Measurements from ENCODE around the gene SNX5.
A peak's percentile ranks its signal among the peaks of the same experiment; 100 is the strongest.

SNX5 gene

GRCh38 chr20:17968366-17969277 is at the start of gene SNX5, which contains the start of gene MGME1:
Gene SNX5 (minus strand): TSS chr20:17968794. CDS start chr20:17968425, 369 bp downstream.
Gene MGME1 (plus strand): TSS chr20:17969018. CDS start chr20:17969860, 842 bp downstream.
- DNase-seq (ENCODE audit: low read depth in 2 of 2) = peak; percentile 98

GRCh38 chr20:18018100-18018499 is 49.5 kb upstream of the SNX5 start:
- DNase-seq (ENCODE audit: low read depth in 2 of 2) = no peak

- no peak for DNase-seq (ENCODE audit: low read depth in 2 of 2)
Observed at GRCh38 chr20:18016772-18017171, 48.2 kb upstream of the SNX5 start.

DNA sequence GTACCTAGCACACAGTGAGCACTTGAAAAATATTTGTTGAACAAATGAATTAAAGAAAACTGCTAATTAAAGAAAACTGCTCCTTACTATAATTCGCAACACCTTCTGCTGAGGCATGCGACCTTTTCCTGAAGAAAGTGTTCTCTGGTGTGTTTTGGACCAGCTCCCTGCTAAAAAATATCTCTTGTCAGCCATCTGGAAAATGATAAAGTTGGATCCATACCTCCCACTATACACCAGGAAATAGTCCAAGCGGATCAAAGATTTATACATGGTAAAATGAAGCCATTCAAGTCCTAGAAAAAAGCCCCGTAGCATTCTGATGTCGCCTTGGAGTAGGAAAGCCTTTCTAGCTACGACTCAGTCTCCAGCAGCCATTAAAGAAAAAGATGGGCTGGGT is 45.8 kb upstream of the SNX5 start:
- DNase-seq (ENCODE audit: low read depth in 2 of 2) = no peak

GRCh38 chr20:18012901-18013300 is 44.3 kb upstream of the SNX5 start:
- DNase-seq (ENCODE audit: low read depth in 2 of 2) = no peak

GRCh38 chr20:18011951-18012645 is 43.5 kb upstream of the SNX5 start:
- no peak for DNase-seq (ENCODE audit: low read depth in 2 of 2)

GRCh38 chr20:18011482-18011881 is 42.9 kb upstream of the SNX5 start:
- no peak for DNase-seq (ENCODE audit: low read depth in 2 of 2)

- no peak for DNase-seq (ENCODE audit: low read depth in 2 of 2)
Observed at GRCh38 chr20:18009116-18009515, 40.5 kb upstream of the SNX5 start.

- no peak for DNase-seq (ENCODE audit: low read depth in 2 of 2)
Observed at GRCh38 chr20:18007534-18008292, 39.1 kb upstream of the SNX5 start.

GRCh38 chr20:18006684-18007083 is 38.1 kb upstream of the SNX5 start:
- DNase-seq (ENCODE audit: low read depth in 2 of 2) = no peak

DNA sequence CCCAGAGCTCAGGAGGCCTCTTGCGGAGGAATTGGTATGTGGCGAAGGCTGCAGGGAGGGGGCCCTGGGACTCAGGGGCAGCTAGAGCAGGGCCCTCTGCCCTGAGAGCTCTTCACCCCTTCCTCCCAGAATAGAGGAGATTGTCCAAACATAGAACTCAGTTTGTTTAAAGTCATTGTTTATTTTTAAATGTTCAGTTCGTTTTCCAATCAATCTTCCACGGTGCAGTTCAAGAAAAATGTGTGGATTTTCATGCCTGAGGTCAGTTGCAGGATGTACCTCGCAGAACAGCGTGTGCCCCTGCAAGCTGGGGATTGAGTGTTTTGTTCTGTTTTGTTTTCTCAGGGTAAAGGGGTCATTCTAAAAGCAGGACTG is 37.4 kb upstream of the SNX5 start:
- DNase-seq (ENCODE audit: low read depth in 2 of 2) = no peak

GRCh38 chr20:18005170-18005989 is 36.8 kb upstream of the SNX5 start:
- DNase-seq (ENCODE audit: low read depth in 2 of 2) = no peak

DNA sequence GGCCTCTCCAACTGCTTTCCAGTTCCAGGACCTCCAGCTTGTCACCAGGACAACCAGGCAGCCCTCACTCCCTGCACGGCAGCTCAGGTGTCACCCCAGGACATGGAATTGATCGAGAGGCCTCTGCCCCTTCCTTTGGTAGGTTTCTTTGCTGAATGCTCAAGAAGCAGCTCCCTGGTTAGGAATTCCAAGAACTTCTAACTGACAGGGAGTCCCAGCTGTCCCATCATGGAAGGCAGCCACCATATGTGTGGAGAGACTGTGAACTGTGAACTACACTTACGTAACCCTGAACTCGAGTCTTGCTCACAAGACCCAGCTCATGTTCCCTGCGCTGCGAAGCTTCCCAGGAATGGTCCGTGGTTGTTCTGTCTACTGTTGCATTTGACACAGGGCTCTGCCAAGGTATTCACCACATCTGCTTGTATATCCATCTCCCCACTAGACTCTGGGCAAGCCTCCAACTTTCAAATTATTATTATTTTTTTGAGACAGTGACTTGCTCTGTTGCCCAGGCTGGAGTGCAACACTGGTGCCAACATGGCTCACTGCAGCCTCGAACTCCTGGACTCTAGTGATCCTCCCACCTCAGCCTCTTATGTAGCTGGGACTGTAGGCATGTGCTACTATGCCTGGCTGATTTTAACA is 35.9 kb upstream of the SNX5 start:
- no peak for DNase-seq (ENCODE audit: low read depth in 2 of 2)

DNA sequence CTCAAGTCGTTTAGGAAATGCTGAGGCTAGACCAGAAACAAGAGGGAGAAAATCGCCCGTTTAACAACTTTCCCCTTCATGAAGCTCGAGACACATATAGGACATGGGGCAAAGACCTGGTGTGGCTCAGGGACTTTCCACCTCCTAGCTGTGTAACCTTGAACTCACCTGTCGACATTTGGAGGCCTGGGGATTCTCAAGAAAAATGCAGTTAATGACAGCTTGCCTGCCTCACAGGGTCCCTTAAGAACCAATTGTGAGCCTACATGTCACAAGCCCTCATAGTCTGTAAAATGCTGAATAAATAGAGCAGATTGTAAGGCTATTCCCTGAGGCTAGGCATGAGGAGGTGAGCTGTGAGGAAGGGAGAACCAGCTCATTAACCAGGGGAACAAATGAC is 35.3 kb upstream of the SNX5 start:
- DNase-seq (ENCODE audit: low read depth in 2 of 2) = no peak

GRCh38 chr20:18001131-18001921 is 32.7 kb upstream of the SNX5 start:
- DNase-seq (ENCODE audit: low read depth in 2 of 2) = no peak

DNA sequence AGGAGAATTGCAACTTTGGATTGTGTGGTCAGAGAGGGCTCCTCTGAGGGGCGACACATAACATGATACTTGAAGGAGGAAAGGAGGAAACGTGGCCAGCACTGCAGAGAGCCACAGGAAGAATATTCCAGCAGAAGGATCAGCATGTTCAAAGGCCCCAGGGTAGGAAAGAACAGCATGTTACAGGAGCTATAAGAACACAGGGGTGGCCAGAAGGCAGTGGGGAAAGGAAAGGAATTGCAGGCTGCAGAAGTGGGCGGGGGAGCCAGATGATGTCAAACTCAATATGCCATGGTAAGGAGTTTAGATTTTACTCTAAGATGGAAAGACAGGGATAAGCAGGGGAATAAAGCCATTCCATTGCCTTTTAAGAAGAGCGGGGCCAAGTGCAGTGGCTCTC is 31.0 kb upstream of the SNX5 start:
- DNase-seq (ENCODE audit: low read depth in 2 of 2) = no peak

GRCh38 chr20:17998446-17998845 is 29.9 kb upstream of the SNX5 start:
- DNase-seq (ENCODE audit: low read depth in 2 of 2) = no peak

GRCh38 chr20:17995967-17996819 is 27.6 kb upstream of the SNX5 start:
- DNase-seq (ENCODE audit: low read depth in 2 of 2) = no peak

DNA sequence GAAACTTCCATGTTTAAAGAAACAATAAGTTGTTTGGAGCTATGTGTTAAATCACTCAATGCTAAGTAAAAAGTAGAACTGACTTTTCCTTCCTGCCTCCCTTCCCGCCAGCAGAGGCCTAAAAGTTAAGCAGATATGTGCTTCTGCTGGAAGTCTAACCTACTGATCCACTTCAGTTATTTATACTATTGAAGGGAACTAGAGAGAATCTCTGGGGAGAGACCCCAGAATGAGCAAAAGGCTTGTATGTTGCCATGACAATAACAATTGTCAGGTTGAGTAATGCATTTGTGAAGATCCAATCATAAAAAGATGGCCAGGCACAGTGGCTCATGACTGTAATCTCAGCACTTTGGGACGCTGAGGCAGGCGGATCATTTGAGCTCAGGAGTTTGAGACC is 25.0 kb upstream of the SNX5 start:
- DNase-seq (ENCODE audit: low read depth in 2 of 2) = no peak

All from stimulated activated CD8-positive, alpha-beta memory T cell treated with anti-CD3 and anti-CD28 coated beads, Interleukin-7, amount 100 ng/mL, for 1 hour (primary cell).